ENCODE data around the gene STIM2.

STIM2 gene

DNA sequence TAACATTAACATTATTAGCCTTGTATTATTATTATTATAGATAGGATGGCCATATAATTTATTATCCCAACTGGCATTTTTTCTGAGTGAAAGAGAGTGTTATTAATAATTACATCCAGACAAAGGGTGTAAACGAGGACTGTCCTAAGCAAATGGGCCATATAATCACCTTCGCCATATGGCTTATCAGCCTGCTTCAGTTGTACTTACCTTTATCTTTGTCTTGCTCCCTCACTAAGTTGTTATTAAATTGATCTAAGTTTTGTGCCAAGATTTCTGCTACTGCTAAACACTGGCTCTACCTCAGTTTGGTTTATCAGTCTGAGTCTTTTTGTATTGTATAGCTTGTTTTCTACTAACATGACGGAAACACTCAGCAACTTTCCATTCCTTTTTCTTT, 76.9 kb downstream of the STIM2 start:
- H3K79me2 ChIP-seq (ENCODE audit: insufficient read depth, low read length): peaks cover 42% of the 10 kb centered on the region
- H3K36me3 ChIP-seq (ENCODE audit: insufficient read depth, low read length): peaks cover 15% of the 10 kb centered on the region
- no peaks in the 10 kb centered on the region for H4K20me1 ChIP-seq (ENCODE audit: insufficient read depth, low read length)
- no peaks in the 10 kb centered on the region for H3K9me3 ChIP-seq (ENCODE audit: low read length)
- no peaks in the 10 kb centered on the region for H3K27me3 ChIP-seq (ENCODE audit: insufficient read depth, low read length)
- no peak for TF ChIP-seq EZH2 (IDR thresholded peaks at IDR 0.05; ENCODE audit: borderline replicate concordance, low read length)
- TF ChIP-seq, protein P1, sequence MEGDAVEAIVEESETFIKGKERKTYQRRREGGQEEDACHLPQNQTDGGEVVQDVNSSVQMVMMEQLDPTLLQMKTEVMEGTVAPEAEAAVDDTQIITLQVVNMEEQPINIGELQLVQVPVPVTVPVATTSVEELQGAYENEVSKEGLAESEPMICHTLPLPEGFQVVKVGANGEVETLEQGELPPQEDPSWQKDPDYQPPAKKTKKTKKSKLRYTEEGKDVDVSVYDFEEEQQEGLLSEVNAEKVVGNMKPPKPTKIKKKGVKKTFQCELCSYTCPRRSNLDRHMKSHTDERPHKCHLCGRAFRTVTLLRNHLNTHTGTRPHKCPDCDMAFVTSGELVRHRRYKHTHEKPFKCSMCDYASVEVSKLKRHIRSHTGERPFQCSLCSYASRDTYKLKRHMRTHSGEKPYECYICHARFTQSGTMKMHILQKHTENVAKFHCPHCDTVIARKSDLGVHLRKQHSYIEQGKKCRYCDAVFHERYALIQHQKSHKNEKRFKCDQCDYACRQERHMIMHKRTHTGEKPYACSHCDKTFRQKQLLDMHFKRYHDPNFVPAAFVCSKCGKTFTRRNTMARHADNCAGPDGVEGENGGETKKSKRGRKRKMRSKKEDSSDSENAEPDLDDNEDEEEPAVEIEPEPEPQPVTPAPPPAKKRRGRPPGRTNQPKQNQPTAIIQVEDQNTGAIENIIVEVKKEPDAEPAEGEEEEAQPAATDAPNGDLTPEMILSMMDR (IDR thresholded peaks at IDR 0.05; ENCODE audit: low read length): no peak
- no peak overlapping the region for H3K4me2 ChIP-seq (ENCODE audit: low read length)
- no peaks in the 10 kb centered on the region for H3K9me2 ChIP-seq (ENCODE audit: low read depth, low read length)
- H3K9ac ChIP-seq (ENCODE audit: low read length): no peak overlapping the region
- H3F3A ChIP-seq (ENCODE audit: insufficient read depth, low read length): no peaks in the 10 kb centered on the region
- H2AFZ ChIP-seq (ENCODE audit: low read length): no peak overlapping the region
- peaks cover 21% of the 10 kb centered on the region for H3K4me1 ChIP-seq (ENCODE audit: insufficient read depth, low read length, severe bottlenecking)
- H3K27ac ChIP-seq (ENCODE audit: low read depth, low read length, poor library complexity, severe bottlenecking): no peak overlapping the region
- no peak overlapping the region for H3K4me3 ChIP-seq (ENCODE audit: low read depth, low read length, poor library complexity, severe bottlenecking)

DNA sequence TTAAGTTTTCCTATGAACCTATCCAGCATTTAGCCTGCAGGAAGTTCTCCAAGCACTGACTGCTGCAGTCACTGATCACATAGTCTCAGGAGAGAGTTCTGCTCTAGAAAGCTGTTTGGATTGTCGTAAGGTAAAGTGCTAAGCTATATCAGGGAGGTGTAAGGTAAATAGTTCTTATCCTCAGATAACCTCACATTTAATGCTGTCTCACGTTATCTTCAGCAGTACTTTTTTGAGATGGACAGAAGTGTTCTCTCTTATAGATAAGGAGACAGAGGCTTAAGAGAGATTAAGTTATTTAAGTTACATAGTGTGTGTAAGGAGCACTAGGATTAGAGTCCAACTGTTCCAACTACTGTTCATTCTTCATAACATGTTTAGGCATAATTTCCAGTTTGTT, 77.9 kb downstream of the STIM2 start:
- no peaks in the 10 kb centered on the region for H3K27me3 ChIP-seq (ENCODE audit: insufficient read depth, low read length)
- no peaks in the 10 kb centered on the region for H3F3A ChIP-seq (ENCODE audit: insufficient read depth, low read length)
- no peak overlapping the region for H3K4me2 ChIP-seq (ENCODE audit: low read length)
- H2AFZ ChIP-seq (ENCODE audit: low read length): no peak overlapping the region
- H3K9me3 ChIP-seq (ENCODE audit: low read length): no peaks in the 10 kb centered on the region
- TF ChIP-seq, protein P1 (IDR thresholded peaks at IDR 0.05; ENCODE audit: low read length): no peak
- TF ChIP-seq EZH2 (IDR thresholded peaks at IDR 0.05; ENCODE audit: borderline replicate concordance, low read length): no peak
- no peak overlapping the region for H3K9ac ChIP-seq (ENCODE audit: low read length)
- no peaks in the 10 kb centered on the region for H4K20me1 ChIP-seq (ENCODE audit: insufficient read depth, low read length)
- no peak overlapping the region for H3K4me3 ChIP-seq (ENCODE audit: low read depth, low read length, poor library complexity, severe bottlenecking)
- H3K27ac ChIP-seq (ENCODE audit: low read depth, low read length, poor library complexity, severe bottlenecking): no peak overlapping the region
- H3K79me2 ChIP-seq (ENCODE audit: insufficient read depth, low read length): peaks cover 51% of the 10 kb centered on the region
- H3K36me3 ChIP-seq (ENCODE audit: insufficient read depth, low read length): peaks cover 11% of the 10 kb centered on the region; the same call in 1 of the 2 replicates
- H3K4me1 ChIP-seq (ENCODE audit: insufficient read depth, low read length, severe bottlenecking): peaks cover 21% of the 10 kb centered on the region
- no peaks in the 10 kb centered on the region for H3K9me2 ChIP-seq (ENCODE audit: low read depth, low read length)

DNA sequence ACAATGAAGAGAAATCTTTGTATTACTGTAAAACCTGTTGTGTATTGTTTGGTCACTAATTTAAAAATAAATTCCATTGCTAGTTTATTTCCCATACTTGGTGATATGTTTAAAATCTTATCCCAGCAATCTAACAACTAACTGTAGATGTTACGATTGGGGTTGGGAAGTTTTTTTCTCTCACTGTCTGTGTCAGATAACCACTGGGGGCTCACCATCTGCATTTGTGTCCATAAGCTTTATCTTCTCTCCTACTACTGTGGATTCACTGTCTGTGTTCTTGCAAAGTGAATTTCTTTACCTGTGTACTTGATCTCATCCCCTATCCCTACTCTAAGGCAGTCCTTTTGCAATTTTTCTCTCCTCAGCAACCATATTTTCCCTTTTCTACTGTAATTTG, 81.3 kb downstream of the STIM2 start:
- TF ChIP-seq, protein P1 (IDR thresholded peaks at IDR 0.05; ENCODE audit: low read length): no peak
- TF ChIP-seq EZH2 (IDR thresholded peaks at IDR 0.05; ENCODE audit: borderline replicate concordance, low read length): no peak

More for the DNA sequence above, 81.3 kb downstream of the STIM2 start:
- H3K9me2 ChIP-seq (ENCODE audit: low read depth, low read length): no peaks in the 10 kb centered on the region
- no peaks in the 10 kb centered on the region for H4K20me1 ChIP-seq (ENCODE audit: insufficient read depth, low read length)
- no peak overlapping the region for H3K4me2 ChIP-seq (ENCODE audit: low read length)
- no peak overlapping the region for H3K4me3 ChIP-seq (ENCODE audit: low read depth, low read length, poor library complexity, severe bottlenecking)
- peaks cover 21% of the 10 kb centered on the region for H3K4me1 ChIP-seq (ENCODE audit: insufficient read depth, low read length, severe bottlenecking)
- peaks cover 73% of the 10 kb centered on the region for H3K79me2 ChIP-seq (ENCODE audit: insufficient read depth, low read length)
- H2AFZ ChIP-seq (ENCODE audit: low read length): no peak overlapping the region
- H3K27me3 ChIP-seq (ENCODE audit: insufficient read depth, low read length): no peaks in the 10 kb centered on the region
- H3K9me3 ChIP-seq (ENCODE audit: low read length): no peaks in the 10 kb centered on the region
- no peaks in the 10 kb centered on the region for H3F3A ChIP-seq (ENCODE audit: insufficient read depth, low read length)
- peaks cover 13% of the 10 kb centered on the region; the same call in 1 of the 2 replicates for H3K36me3 ChIP-seq (ENCODE audit: insufficient read depth, low read length)
- no peak overlapping the region for H3K27ac ChIP-seq (ENCODE audit: low read depth, low read length, poor library complexity, severe bottlenecking)
- no peak overlapping the region for H3K9ac ChIP-seq (ENCODE audit: low read length)

Data from OCI-LY1 (cell line).